Measurements from ENCODE around the gene LAIR2. TPM values are rescaled to one million over a fixed set of nuclear protein-coding genes. Genes with fewer than 3 reads are reported as not detected.

Gene LAIR2
- total RNA-seq, 2 experiments from 2014 or later = 1.2 TPM; not detected in 1

GRCh38 chr19:54530866-54531265, 28.2 kb downstream of the LAIR2 start:
- Mint-ChIP-seq H3K36me3 (ENCODE audit: low read depth) (no peaks in the 10 kb centered on the region), H3K9me3 (no peaks in the 10 kb centered on the region), H3K4me3 (no peak overlapping the region), H3K27me3 (peaks cover 59% of the 10 kb centered on the region), H3K27ac (no peak overlapping the region), H3K4me1 (ENCODE audit: low read depth) (no peaks in the 10 kb centered on the region)
- Histone ChIP-seq H3K27ac (ENCODE audit: low read depth in 1 of 2, low read length in 2 of 2) (no peak overlapping the region), H3K4me3 (ENCODE audit: low read length) (no peak overlapping the region), H3K4me1 (ENCODE audit: insufficient read depth, low read length) (no peaks in the 10 kb centered on the region), H3K9me3 (ENCODE audit: control insufficient read depth in 1 of 2, insufficient read depth in 1 of 2, low read length in 2 of 2) (no peaks in the 10 kb centered on the region), H3K27me3 (ENCODE audit: control insufficient read depth in 1 of 2, insufficient read depth in 2 of 2, low read length in 2 of 2) (peaks cover 11 to 30% of the 10 kb centered on the region in 2 experiments), H3K36me3 (ENCODE audit: insufficient read depth, low read length) (no peaks in the 10 kb centered on the region)
- intact Hi-C loops (cut with DNase I, micrococcal nuclease) = no loop called here
- no peak for TF ChIP-seq CTCF (IDR thresholded peaks at IDR 0.05)
- ChIA-PET POLR2A (no interaction called here), CTCF (no interaction called here)
- no peak for DNase-seq
- ATAC-seq (ENCODE audit: poor library complexity) = no peak

- Mint-ChIP-seq H3K9me3 (no peaks in the 10 kb centered on the region), H3K36me3 (ENCODE audit: low read depth) (no peaks in the 10 kb centered on the region), H3K4me3 (no peak overlapping the region), H3K4me1 (ENCODE audit: low read depth) (no peaks in the 10 kb centered on the region), H3K27ac (no peak overlapping the region), H3K27me3 (peaks cover 70% of the 10 kb centered on the region)
- H3K4me3 ChIP-seq (ENCODE audit: low read length) = no peak overlapping the region
- ChIA-PET POLR2A (no interaction called here), CTCF (no interaction called here)
- H3K9me3 ChIP-seq (ENCODE audit: control insufficient read depth in 1 of 2, insufficient read depth in 1 of 2, low read length in 2 of 2) = no peaks in the 10 kb centered on the region
- ATAC-seq (ENCODE audit: poor library complexity) (no peak), DNase-seq (peak in 1 of 14 experiments; percentile 67)
- H3K36me3 ChIP-seq (ENCODE audit: insufficient read depth, low read length) = no peaks in the 10 kb centered on the region
- H3K27ac ChIP-seq (ENCODE audit: low read depth in 1 of 2, low read length in 2 of 2) = no peak overlapping the region
- no peak for TF ChIP-seq CTCF (IDR thresholded peaks at IDR 0.05)
- no peaks in the 10 kb centered on the region for H3K4me1 ChIP-seq (ENCODE audit: insufficient read depth, low read length)
- peaks cover 8 to 30% of the 10 kb centered on the region in 2 experiments for H3K27me3 ChIP-seq (ENCODE audit: control insufficient read depth in 1 of 2, insufficient read depth in 2 of 2, low read length in 2 of 2)
- intact Hi-C loops (cut with DNase I, micrococcal nuclease) = no loop called here
Observed at GRCh38 chr19:54532528-54532927, 29.9 kb downstream of the LAIR2 start.

GRCh38 chr19:54533476-54533875, 30.8 kb downstream of the LAIR2 start:
- peaks cover 8 to 30% of the 10 kb centered on the region in 2 experiments for H3K27me3 ChIP-seq (ENCODE audit: control insufficient read depth in 1 of 2, insufficient read depth in 2 of 2, low read length in 2 of 2)
- ChIA-PET POLR2A (no interaction called here), CTCF (no interaction called here)
- no peaks in the 10 kb centered on the region for H3K4me1 ChIP-seq (ENCODE audit: insufficient read depth, low read length)
- no peaks in the 10 kb centered on the region for H3K36me3 ChIP-seq (ENCODE audit: insufficient read depth, low read length)
- H3K27me3 Mint-ChIP-seq = peaks cover 62% of the 10 kb centered on the region
- H3K9me3 Mint-ChIP-seq = no peaks in the 10 kb centered on the region
- no peak overlapping the region for H3K4me3 Mint-ChIP-seq
- H3K4me3 ChIP-seq (ENCODE audit: low read length) = no peak overlapping the region
- H3K9me3 ChIP-seq (ENCODE audit: control insufficient read depth in 1 of 2, insufficient read depth in 1 of 2, low read length in 2 of 2) = no peaks in the 10 kb centered on the region
- intact Hi-C loops (cut with DNase I, micrococcal nuclease) = no loop called here
- H3K27ac Mint-ChIP-seq = no peak overlapping the region
- H3K4me1 Mint-ChIP-seq (ENCODE audit: low read depth) = no peaks in the 10 kb centered on the region
- DNase-seq (no peak), ATAC-seq (ENCODE audit: poor library complexity) (no peak)
- no peak overlapping the region for H3K27ac ChIP-seq (ENCODE audit: low read depth in 1 of 2, low read length in 2 of 2)
- TF ChIP-seq CTCF (IDR thresholded peaks at IDR 0.05) = no peak
- no peaks in the 10 kb centered on the region for H3K36me3 Mint-ChIP-seq (ENCODE audit: low read depth)
